Activated T-helper 1 cell treated with anti-CD3 and anti-CD28 coated beads, Interleukin-2, amount 50 U/mL, for 16 hours (primary cell): Measurements from ENCODE around the gene WNT8A.
"Not testable (repeated sequence)": the region's sequence is repeated elsewhere in the genome, so short reads cannot be mapped to it uniquely, and the experiment has no call there.

Experiments used
- DNase-seq, 2 donors: peaks; one replicate each; pipeline ENCODE4 v3.0.0-alpha.2; 2020; ENCODE audit warnings: low read depth in 1 of 2, low spot score in 1 of 2

WNT8A gene, protein sequence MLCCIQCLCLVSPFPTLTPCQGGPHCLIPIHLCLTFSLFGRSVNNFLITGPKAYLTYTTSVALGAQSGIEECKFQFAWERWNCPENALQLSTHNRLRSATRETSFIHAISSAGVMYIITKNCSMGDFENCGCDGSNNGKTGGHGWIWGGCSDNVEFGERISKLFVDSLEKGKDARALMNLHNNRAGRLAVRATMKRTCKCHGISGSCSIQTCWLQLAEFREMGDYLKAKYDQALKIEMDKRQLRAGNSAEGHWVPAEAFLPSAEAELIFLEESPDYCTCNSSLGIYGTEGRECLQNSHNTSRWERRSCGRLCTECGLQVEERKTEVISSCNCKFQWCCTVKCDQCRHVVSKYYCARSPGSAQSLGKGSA

DNA sequence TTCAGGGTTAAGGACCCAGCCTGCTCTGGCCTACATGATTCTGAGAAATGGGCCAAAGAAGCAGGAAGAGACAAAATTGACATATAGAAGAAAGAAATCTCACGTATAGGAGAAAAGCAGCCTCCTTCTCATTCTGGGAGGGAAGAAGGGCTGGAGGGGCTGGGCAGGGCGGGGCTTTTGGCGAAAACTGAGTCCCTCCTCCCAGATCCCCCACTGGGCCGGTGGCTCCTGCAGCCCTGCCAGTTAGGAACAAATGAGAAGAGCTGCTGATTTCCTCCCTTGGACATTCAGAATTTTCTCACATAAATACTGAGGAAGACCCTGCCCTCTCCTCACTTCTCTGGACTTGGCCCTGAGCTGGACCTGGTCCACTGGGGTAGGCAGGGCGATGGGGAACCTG, at the start of gene WNT8A:
TSS of gene WNT8A (plus strand) at position 332 of the 400 bp plus-strand sequence. CDS start 95 bp downstream, outside the sequence.
- DNase-seq, result no peak

DNA sequence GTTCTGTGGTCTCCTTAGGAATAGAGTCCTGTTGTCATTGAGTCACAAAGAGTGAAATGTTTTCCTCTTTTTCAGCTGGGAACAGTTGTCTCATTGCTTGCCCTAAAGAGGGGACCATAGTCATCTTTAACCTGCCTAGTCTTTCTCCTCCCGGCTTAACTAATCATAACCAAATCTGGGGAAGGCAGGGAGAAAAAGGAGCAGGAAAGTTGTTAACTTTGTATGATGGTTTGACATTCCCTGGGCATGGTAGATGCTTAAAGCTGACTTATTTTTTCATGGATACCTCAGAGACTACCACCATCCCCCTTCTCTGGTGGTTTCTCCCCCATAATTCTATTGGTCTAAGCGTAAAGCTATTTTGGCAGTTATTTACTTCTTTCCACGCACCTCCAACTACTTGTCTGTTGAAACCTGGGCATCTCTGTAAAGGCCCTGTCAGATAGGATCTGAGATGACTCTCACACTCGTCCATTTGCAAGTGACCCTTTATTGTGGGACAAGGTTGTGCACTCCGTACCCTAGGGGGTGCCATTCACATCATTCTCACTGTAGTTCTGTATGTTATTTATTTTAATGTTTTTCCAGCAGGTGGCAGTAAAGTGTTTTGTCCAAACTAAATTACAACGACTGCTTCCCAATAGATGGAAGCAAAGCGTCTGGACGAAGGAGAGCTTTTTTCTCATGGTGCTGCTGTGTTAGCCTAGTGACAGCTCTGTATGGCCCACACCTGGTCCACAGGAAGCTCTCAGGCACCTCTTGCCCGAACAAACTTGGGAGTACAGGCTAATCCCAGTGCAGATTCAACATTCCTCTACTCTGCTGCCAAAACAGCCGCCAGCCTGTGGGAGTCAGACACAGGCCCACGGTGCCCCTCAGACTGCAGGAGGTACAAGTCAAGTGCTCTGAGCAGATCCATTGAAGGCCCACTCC, 48.0 kb upstream of the WNT8A start:
- DNase-seq, result peak; percentile 5 to 41

DNA sequence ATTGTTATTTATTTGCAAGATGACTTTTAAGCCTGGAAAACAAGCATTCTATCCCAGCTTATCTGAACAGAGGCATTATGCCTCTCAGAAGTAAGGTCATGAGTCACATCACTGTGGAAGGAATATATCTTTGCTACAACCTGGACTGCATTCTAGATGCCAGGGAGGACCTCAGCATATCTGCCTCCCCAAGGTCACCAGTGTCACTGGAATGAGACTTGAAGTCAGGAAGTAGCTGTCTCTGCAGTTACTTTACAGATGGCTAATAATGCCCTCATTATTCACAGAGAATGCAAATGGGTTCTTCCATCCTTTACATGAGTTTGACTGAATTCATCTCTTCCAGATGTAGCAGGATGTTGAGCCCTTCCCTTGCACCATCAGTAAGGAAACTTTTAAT, 46.6 kb upstream of the WNT8A start:
- DNase-seq, result no peak

DNA sequence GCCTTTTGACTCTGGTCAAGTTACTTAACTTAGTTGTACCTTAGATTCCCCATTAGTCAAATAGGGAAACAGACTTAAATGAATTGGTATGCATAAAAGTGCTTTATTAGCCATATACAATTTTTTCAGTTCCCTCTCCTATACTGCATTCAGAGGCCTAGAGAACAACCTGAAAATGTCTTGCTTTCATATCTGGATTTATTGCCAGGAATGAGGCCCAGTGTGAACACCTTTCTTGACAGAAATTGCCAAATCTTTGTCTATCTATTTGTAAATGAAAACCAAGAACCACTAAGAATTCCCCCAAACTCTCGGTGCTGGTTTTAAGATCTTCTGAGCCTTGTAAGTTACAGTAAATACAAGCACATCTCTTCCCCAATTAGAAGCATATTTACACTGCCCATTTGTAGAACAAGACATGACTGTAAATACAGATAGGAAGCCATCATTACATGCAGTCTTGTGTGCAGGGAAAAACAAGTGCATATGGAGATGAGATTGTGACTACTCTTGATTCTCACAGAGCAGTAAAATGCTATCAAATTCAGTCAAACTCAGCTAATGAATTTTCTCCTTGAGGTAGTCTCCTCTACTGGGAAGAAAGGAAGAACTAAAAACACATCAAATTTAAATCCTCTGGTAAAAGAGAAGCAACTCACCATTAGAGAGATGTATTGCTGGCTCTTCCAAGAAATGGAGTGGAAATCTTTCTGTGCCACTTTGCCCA, 45.8 kb upstream of the WNT8A start:
- no peak for DNase-seq

DNA sequence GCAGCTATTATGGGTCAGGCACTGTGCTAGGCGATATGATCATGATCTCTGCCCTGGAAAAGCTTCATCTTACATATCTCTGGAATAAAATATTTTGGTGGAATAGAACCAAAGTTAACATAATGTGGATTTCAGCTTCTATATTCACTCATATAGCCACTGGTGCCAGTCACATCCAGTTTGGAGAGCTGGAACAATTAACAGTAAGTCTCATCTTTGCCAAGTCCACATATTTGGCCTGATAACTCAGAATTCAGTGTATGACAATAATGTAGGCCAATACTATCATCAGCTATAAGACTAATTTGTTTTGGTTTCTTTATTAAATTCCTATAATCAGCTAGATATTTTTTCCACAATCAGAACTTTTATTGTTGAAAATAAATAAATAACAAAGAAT, 45.0 kb upstream of the WNT8A start:
- DNase-seq, result no peak

DNA sequence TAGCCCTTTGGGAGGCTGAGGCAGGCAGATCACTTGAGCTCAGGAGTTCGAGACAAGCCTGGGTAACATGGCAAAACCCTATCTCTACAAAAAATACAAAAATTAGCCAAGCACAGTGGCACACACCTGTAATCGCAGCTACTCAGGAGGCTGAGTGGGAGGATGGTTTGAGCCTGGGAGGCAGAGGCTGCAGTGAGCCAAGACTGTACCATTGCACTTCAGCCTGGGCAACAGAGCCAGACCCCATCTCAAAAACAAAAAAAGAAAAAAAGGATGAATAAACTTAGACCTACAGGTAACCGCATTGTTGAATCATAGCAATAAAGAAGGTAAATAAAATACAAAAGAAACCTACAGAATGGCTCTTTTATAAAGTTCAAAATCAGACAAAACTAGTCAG, 38.5 kb upstream of the WNT8A start:
- not testable (repeated sequence) for DNase-seq

DNA sequence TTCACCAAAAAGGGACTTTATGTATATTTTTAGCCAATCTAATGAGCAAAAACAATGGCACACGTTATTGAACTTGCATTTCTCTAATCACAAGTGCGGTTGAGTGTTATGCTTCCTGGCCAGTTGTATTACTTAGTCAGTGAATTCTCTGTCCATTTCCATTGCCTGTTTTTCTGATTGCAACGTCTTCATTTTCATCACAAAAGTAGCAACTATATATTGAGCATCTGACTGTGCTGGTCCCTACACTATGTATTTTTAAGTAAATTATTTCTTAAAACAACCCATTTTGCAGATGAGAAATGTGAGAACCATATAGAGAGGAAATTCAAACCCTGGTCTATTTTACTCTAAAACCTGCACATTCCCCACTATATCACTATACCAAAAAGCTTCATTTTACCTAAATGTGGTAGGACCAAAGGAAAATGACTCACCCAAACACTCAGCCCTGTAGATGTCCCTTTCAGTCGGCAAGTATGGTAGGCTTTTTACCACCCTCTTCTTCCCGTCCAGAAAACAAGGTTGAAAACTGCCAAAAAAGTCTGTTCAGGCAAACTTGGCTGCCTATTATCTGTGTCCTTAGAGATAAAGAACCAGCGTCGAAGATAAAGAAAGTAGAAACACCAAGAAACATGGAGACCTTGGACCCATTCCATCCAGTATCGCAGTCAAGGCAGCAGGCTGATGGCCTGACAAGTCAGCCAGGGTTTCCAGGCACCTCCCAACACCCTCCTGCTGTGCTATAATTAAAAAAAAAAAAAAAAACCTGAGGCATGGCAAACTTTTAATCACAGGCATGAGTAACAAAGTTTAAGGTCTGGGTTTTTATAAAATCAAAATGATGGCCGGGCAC, 32.2 kb upstream of the WNT8A start:
- no peak for DNase-seq

DNA sequence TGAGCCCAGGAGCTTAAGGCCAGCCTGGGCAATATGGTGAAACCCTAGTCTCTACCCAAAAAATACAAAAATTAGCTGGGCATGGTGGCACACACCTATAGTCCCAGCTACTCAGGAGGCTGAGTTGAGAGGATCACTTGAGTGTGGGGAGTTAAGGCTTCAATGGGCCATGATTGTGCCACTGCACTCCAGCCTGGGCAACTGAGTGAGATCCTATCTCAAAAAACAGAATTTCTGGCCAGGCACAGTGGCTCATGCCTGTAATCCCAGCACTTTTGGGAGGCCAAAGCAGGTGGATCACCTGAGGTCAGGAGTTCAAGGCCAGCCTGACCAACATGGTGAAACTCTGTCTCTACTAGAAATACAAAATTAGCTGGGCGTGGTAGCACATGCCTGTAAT, 31.1 kb upstream of the WNT8A start:
- DNase-seq, result not testable (repeated sequence)

DNA sequence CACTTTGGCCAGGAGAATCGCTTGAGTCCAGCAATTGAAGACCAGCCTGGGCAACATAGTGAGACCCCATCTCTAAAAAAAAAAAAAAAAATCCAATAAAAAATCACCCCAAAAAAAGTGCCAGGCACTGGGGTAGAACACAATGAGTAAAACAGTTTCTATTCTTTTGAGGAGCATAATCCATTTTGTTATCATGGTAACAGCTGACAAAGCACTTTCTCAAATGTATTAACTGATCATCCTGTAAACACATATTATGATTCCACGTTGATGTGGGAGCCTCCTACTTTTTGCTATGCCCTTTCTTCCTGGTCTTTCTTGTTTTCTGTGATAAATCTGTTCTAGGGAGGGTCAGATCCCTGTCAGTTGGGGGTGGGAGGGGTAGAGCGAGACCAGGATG, 30.3 kb upstream of the WNT8A start:
- DNase-seq, result no peak

DNA sequence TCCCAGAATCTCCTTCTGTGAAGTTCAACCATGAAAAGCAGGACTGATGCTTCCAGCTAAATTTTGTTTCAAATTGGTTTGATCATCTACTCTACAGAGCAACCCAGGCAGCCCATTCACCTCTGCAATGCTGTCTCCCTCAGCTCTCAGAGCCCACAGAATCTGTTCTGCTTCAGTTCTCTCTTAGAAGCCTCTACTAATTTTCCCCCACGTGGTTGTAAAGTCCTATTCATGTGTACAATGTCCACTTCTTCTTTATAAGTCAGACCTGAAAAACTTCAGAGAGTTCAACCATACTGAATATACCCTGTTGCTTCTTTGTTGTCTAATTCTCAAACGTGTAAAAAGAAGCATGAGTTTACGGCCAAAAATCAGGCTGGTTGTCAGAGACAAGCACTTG, 29.6 kb upstream of the WNT8A start:
- no peak for DNase-seq

DNA sequence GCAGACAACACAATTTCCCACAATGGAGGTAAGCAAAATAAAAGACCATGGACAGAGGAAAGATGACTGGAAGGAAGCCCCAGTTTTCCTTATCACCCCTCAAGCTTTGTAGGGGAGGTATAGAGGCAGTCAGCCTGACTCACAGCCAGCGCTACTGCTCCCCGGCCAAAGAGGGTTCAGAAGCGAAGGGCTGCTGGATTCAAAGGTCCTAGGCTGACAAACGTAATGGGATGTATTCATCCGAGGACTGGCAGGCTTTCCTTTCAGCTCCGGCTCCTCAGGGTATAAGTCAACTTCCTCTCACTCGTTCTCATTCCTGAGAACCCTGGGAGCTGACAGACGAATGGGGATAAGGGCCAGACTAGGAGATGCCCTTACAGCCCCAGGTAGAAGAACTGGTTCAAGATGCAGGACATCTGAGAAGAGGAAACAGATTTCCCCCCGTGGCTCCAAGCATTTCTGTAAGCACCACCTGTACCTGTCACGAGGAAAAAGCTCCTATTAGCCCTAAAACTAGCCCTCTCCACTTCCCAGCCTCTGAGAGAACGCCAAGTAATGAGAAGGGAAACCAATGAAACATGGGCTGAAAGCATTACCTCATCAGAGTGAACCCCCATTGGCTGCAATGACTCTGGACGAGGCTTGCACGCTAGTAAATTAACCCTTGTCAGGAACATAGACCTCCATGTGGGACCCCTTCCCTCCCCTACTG, 28.8 kb upstream of the WNT8A start:
- DNase-seq, result no peak

DNA sequence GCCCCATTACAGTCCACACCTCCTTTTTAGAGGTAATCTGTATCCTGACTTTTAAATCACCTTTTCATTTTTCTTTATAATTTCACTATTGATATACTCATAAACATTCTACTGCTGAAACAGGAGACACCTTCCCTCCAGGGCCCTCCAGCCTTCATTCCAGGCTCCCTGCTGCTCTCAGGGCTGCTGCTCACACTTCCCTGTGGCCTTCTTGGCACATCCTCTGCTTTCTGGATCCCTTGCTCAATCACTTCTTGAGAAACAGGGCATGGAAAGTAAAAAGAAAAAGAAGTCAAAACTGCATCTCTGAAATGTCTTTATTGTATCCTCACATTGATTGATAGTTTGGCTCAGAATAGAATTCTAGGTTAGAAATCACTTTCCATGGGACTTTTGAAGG, 19.3 kb upstream of the WNT8A start:
- no peak for DNase-seq

DNA sequence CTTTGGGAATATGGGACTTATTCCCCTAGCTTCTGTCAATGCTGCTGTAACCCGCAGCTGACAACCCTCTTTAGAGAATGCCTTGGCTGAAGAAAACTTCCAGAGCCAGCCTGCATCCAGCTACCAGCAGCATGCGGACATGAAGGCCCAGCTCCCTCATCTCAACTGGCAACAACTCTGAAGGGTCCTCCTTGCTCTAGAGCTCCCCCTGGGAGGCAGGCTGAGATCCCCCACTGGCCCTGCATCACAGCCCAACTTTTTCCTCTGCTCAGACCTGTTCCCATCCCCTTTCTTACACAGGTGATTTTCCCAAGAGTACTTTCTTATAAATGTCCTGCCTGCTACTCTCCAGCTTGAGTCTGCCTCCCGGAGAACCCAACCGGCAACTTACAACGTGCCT, 18.7 kb upstream of the WNT8A start:
- no peak for DNase-seq

DNA sequence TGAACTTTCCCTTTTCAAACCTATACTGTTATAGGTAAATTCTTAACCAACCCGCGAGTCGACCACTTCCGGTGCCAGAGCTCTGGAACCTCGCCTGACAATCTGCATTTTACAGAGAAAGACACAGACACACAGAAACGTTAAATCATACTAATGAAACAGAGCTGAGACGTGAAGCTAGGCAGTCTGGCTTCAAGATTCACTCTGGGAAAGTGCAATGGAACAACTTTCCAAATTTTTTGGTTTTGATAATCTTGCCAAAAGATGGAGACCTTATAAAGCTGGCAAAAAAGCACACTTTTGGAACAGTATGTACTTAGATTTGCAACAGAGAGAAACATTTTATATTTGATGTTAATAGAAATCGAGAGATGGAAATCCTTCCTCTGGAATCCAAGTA, 15.9 kb upstream of the WNT8A start:
- no peak for DNase-seq

DNA sequence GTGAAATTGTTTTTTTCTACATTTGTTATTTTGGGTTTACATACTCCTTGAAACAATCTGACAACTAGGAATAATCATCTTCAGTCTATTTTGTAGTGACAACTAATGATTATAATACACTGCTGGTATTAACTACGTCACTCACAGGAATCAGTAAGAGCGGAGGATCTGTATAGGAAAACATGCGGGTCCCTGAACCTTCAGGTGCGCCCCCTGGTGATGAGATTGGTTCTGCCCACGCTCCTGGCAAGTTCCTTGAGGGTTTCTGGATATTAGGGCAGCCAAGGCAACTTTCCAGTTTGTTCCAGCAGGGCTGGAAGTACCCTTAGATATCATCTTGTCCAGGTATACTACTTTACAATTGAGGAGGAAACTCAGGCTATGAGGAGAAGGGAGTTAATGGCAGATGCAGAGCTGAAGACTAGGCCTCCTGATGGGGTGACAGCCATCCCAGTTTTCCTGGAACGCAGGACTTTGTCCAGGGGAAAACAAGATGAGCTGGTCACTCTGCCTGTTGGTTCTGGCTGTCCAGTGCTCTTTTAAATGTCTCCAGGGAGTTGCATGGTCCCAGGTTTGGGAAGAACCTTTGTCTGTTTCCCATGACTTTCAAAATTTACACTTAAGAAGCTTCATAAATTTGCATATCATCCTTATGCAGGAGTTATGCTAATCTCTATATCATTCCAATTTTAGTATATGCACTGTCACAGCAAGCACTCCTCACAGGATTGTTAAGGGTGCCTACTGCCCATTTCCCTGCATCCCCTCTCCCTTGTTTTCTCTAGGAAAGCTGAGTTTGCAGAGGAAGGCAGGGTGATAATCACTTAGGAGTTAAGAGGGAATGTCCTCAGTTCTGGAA, 14.9 kb upstream of the WNT8A start:
- peak; percentile 44 to 46 for DNase-seq

DNA sequence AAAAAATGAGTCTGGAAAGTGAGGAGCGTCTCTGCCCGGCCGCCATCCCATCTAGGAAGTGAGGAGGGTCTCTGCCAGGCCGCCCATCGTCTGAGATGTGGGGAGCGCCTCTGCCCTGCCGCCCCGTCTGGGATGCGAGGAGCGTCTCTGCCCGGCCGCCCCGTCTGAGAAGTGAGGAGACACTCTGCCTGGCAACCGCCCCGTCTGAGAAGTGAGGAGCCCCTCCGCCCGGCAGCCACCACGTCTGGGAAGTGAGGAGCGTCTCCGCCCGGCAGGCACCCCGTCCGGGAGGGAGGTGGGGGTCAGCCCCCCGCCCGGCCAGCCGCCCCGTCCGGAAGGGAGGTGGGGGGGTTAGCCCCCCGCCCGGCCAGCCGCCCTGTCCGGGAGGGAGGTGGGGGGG, 13.8 kb upstream of the WNT8A start:
- not testable (repeated sequence) for DNase-seq

DNA sequence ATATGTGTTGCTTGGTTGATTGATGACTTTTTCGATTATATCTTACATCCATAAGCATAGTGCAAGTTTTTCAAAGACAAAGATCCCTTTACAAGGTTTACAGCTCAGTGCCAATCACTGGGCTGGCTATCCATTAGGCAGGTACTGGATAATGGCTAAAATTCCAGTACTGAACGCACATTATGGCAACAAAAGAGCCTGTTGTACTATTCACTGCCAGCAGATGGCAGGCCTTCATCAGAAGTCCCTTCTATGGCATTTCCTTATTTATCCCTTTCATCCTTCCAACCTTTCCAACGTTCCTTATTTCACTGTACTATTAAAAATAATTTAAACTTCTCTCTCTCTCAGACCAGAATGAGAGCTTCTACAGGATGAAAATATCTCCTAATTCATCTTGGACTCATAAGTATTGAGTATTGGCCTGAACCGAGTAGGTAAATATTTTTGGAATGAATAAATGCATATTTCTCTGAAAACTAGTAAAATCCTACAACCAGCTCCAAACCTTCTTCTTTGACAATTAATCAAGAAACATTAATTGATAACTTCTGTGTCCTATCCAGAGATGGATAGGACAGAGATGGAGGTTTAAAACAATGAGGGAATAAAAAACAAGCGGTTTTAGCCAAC, 6.7 kb upstream of the WNT8A start:
- no peak for DNase-seq

DNA sequence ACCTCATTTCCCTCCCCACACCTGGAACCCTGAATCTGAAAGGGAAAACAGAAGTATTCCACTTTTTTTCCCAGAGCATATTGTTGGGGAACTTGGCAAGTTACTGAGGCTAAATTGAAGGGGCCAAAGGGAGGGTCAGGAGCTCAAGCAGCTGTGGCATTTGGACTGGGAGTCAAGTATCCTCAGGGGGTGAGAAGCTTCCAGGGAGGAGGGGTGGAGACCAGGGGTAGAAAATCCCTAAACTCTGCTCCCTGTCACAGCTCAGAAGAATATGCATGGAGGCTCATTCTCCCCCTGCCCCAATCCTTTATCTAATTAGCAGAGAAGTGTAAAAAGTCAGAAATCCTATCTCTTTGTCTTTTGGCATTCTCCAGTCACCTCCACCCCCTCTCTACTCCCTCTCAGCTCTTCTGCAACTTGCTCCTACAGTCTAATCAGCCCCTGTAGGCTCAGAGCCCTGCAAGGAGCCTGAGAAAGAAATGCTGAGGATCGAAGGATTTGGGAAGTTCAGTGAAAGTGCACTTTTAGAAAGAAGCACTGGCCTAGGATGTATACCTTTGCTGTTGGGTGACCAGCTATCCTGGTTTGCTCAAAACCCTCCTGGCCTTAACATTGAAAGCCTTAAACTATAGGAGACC, 5.7 kb upstream of the WNT8A start:
- no peak for DNase-seq
